T-cell (primary cell): ENCODE results near the gene GRM3. TPM values are rescaled to one million over a fixed set of nuclear protein-coding genes. Genes with fewer than 3 reads are reported as not detected.

Experiments used
- ATAC-seq, 4 experiments: fragments of 200-7000 bp in 3 of 4; fragments of 150-1000 bp in 1 of 4; cut with Tn5 transposase; replicated peaks in 1 of 4; 1 replicate in 3 of 4; 2 replicates in 1 of 4; pipeline ENCODE4 v1.10.0; 2021; ENCODE audit warnings: moderate library complexity in 3 of 4, mild to moderate bottlenecking in 2 of 4, moderate number of reproducible peaks in 1 of 4
- CTCF ChIA-PET, 2 donors: fragments of 300-600 bp; sonication (Branson Sonifier 250); formaldehyde crosslinking; loops; one replicate each; lab custom pipeline; 2022; ENCODE audit warnings: antibody characterized with exemption in 2 of 2; lab: Charles Lee
- POLR2A ChIA-PET, 2 donors: fragments of 300-600 bp; sonication (Branson Sonifier 250); formaldehyde crosslinking; loops; one replicate each; lab custom pipeline; 2022; ENCODE audit warnings: antibody characterized with exemption in 2 of 2; lab: Charles Lee
- DNase-seq, 35 experiments: peaks; one replicate each; pipeline versions ENCODE4 v3.0.0 to v3.0.0-alpha.2; 2013 to 2023
- H3K27ac ChIP-seq: one replicate; pipeline ENCODE4 v1.5.1; 2013; ENCODE audit warnings: low read length
- H3K27me3 ChIP-seq, 2 experiments: replicated peaks in 1 of 2; 1 replicate in 1 of 2; 2 replicates in 1 of 2; pipeline versions ENCODE4 v1.6.1 to v1.7.0; 2013; ENCODE audit warnings: low read length in 1 of 2, mixed read lengths in 1 of 2; ENCODE audit not compliant: control insufficient read depth in 2 of 2, insufficient read depth in 2 of 2; ENCODE audit errors: extremely low read depth in 1 of 2
- H3K36me3 ChIP-seq, 2 donors: 1 replicate in 1 of 2; 2 replicates in 1 of 2; pipeline versions ENCODE4 v1.6.1 to v1.7.0; 2013; ENCODE audit warnings: low read length in 1 of 2; ENCODE audit not compliant: control insufficient read depth in 2 of 2, insufficient read depth in 1 of 2; ENCODE audit errors: extremely low read depth in 1 of 2
- H3K4me1 ChIP-seq, 2 experiments: 1 replicate in 1 of 2; 2 replicates in 1 of 2; pipeline versions ENCODE4 v1.6.1 to v1.7.0; 2013; ENCODE audit warnings: low read length in 2 of 2, mixed read lengths in 1 of 2; ENCODE audit not compliant: insufficient read depth in 2 of 2, control insufficient read depth in 1 of 2; ENCODE audit errors: extremely low read depth in 1 of 2
- H3K4me3 ChIP-seq, 2 donors: 1 replicate in 1 of 2; 2 replicates in 1 of 2; pipeline versions ENCODE4 v1.5.1 to v1.7.0; 2013; ENCODE audit warnings: mild to moderate bottlenecking in 2 of 2, low read length in 1 of 2, moderate library complexity in 1 of 2; ENCODE audit not compliant: control insufficient read depth in 1 of 2; ENCODE audit errors: extremely low read depth in 1 of 2
- H3K9me3 ChIP-seq: 2 replicates; pipeline ENCODE4 v1.7.0; 2013
- H3K27ac Mint-ChIP-seq, 2 donors: one replicate each; pipeline ENCODE4 v1.8.0; 2020 to 2021; ENCODE audit warnings: mild to moderate bottlenecking in 2 of 2, mixed read lengths in 2 of 2
- H3K27me3 Mint-ChIP-seq, 2 donors: one replicate each; pipeline ENCODE4 v1.8.0; 2021 to 2022; ENCODE audit warnings: mixed read lengths in 2 of 2
- H3K36me3 Mint-ChIP-seq: one replicate; pipeline ENCODE4 v1.8.0; 2021; ENCODE audit warnings: mixed read lengths
- H3K4me1 Mint-ChIP-seq, 3 donors: one replicate each; pipeline ENCODE4 v1.8.0; 2020 to 2022; ENCODE audit warnings: mixed read lengths in 3 of 3, mild to moderate bottlenecking in 1 of 3
- H3K4me3 Mint-ChIP-seq, 3 donors: one replicate each; pipeline ENCODE4 v1.8.0; 2020 to 2022; ENCODE audit warnings: mild to moderate bottlenecking in 3 of 3, mixed read lengths in 3 of 3, moderate library complexity in 3 of 3
- H3K9me3 Mint-ChIP-seq, 3 donors: one replicate each; pipeline ENCODE4 v1.8.0; 2020 to 2022; ENCODE audit warnings: mixed read lengths in 3 of 3
- WGBS: methylation state at CpG from one replicate; pipeline ENCODE4 v1.1.5; 2013; ENCODE audit warnings: missing lambda C conversion rate; ENCODE audit not compliant: insufficient coverage; 5-methylcytosine and 5-hydroxymethylcytosine counted together
- total RNA-seq, 35 experiments: library from RNA in 6 of 35; stranded (reverse) in 6 of 35; fragments of 120-200 nt in 1 of 35; gene quantifications; one replicate each; pipeline versions ENCODE4 v1.2.1 to v1.2.4 and lab custom pipeline; 2013 to 2026

The GRM3 gene
- total RNA-seq, 5 donors from 2014 or later (not counting 1 experiment from before 2014, with no cell fraction given), result not detected

DNA sequence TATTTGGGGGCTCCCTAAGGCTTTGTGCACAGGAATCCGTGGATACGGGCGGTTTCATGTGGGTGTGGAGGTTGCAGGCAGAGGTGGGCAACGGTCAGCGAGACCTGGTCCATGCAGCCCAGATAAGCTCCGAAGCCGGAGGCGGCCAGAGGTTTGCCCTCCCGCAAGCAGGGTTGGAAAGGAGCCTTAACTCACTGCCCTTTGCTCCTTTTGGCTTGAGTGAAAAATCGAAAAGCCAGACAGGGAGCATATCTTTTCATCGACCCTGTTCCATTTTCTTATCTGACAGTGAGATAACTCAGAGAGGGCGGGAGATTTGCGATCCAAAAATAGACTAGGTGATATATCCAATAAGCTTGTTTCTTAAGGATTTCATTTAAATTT, 1.5 kb downstream of the GRM3 start:
- Mint-ChIP-seq H3K9me3 (no peaks in the 10 kb centered on the region), H3K27me3 (peaks cover 20 to 25% of the 10 kb centered on the region in 2 donors), H3K36me3 (no peaks in the 10 kb centered on the region), H3K4me1 (peaks cover 0 to 1% (median 0%) of the 10 kb centered on the region in 3 donors), H3K4me3 (no peak overlapping the region), H3K27ac (no peak overlapping the region)
- WGBS, result 21% methylated on average over 8 of the region's 13 CpGs
- DNase-seq (no peak), ATAC-seq (no peak)
- Histone ChIP-seq H3K4me1 (no peaks in the 10 kb centered on the region), H3K27me3 (peaks cover 0 to 17% of the 10 kb centered on the region in 2 experiments), H3K36me3 (no peaks in the 10 kb centered on the region), H3K9me3 (no peaks in the 10 kb centered on the region), H3K27ac (no peak overlapping the region), H3K4me3 (no peak overlapping the region)
- ChIA-PET CTCF (no interaction called here), POLR2A (no interaction called here)

DNA sequence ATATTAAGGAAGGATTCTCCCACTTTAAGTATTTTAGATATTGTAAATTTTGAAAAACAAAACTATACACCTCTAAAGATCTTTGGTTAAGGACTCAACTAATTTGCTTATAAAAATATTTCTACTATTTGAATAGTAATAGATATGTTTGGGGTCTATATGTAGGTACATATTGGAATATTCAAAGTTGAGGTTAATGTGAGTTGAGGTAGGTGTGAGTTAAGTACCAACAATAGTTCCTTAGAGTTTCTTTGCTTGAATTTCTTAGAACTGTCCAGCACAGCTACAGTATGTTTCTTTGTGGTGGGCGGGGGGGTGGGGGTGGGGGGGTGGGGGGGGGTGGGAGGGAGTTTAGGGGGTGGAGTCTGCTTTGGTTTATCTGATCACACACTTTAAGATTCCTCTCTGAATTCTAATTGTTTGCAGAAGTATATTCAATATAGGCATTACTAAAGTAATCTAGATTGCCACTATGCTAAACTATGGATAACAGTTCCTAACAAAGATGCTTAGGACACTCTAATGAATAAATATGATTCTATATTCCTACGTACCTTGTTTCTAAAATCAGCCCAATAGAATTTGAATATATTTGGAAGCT, 2.1 kb downstream of the GRM3 start:
- Mint-ChIP-seq H3K27ac (no peak overlapping the region), H3K4me3 (no peak overlapping the region), H3K9me3 (no peaks in the 10 kb centered on the region), H3K4me1 (peaks cover 0 to 1% (median 0%) of the 10 kb centered on the region in 3 donors), H3K36me3 (no peaks in the 10 kb centered on the region), H3K27me3 (peaks cover 20 to 25% of the 10 kb centered on the region in 2 donors)
- ATAC-seq, result no peak
- no CpG with 5 or more reads among the region's 2 CpGs for WGBS
- H3K36me3 ChIP-seq, result no peaks in the 10 kb centered on the region
- H3K27me3 ChIP-seq, result peaks cover 0 to 17% of the 10 kb centered on the region in 2 experiments
- POLR2A ChIA-PET, result no interaction called here
- CTCF ChIA-PET, result no interaction called here
- no peak overlapping the region for H3K27ac ChIP-seq
- no peaks in the 10 kb centered on the region for H3K9me3 ChIP-seq
- DNase-seq, result no peak
- H3K4me1 ChIP-seq, result no peaks in the 10 kb centered on the region
- no peak overlapping the region for H3K4me3 ChIP-seq

DNA sequence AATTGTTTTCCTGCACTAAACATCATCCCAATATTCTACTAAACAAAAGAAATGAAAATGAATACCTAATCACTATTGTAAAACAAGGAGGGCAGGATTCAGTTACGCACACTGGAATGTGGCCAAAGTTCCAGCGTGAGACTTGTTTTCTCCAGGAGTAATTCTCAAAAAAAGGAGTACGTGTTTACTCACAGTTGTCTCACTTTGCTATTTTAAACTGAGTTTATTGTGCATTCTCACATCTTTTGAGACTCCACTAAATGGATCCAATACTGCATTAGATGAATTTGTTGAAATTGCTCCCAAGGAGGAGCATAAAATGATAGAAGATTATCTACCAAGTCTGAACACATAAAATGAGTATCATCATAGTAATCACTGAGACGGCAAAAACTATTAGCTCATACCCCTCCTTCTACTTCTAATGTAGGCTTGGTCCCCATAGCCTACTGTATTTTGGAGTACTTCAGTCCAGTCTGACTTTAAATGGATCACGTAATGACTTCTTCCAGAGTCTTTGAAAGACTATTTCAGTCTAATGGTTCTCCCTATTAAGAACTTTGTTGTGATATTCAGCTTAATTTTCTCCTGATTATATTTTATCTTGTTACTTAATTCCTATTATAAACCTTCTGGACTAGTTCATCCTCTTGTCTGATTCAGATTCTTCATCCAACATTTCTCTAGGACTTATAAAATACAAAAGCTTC, 3.8 kb downstream of the GRM3 start:
- H3K36me3 Mint-ChIP-seq, result no peaks in the 10 kb centered on the region
- ChIA-PET CTCF (no interaction called here), POLR2A (no interaction called here)
- no peak for ATAC-seq
- H3K27ac Mint-ChIP-seq, result no peak overlapping the region
- Histone ChIP-seq H3K27me3 (peaks cover 0 to 17% of the 10 kb centered on the region in 2 experiments), H3K4me3 (no peak overlapping the region), H3K27ac (no peak overlapping the region), H3K36me3 (no peaks in the 10 kb centered on the region), H3K9me3 (no peaks in the 10 kb centered on the region), H3K4me1 (no peaks in the 10 kb centered on the region)
- WGBS, result 92% methylated on average over 2 of the region's 5 CpGs
- peaks cover 0 to 2% (median 1%) of the 10 kb centered on the region in 3 donors for H3K9me3 Mint-ChIP-seq
- no peak for DNase-seq
- peaks cover 0 to 1% (median 0%) of the 10 kb centered on the region in 3 donors for H3K4me1 Mint-ChIP-seq
- no peak overlapping the region for H3K4me3 Mint-ChIP-seq
- peaks cover 15 to 23% of the 10 kb centered on the region in 2 donors for H3K27me3 Mint-ChIP-seq

DNA sequence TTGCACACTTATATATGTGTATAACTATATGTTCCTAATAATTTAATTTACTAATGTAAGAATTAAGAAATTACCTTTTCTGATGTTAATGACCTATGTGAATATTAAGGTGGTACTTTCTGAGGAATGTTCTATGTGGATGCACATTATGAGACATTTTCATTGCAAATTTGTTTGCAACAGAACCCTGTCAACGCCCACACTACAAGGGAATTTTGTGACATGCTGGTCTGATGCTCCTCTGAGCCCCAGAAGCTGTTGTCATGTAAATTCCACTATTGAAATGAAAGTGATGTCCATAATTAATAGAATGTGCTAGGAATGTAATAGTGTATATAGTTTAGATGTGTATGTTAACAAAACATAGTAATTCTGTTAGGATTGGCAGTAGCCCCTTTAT, 4.5 kb downstream of the GRM3 start:
- Histone ChIP-seq H3K4me1 (no peaks in the 10 kb centered on the region), H3K27me3 (peaks cover 0 to 17% of the 10 kb centered on the region in 2 experiments), H3K36me3 (no peaks in the 10 kb centered on the region), H3K9me3 (no peaks in the 10 kb centered on the region), H3K27ac (no peak overlapping the region), H3K4me3 (no peak overlapping the region)
- no peaks in the 10 kb centered on the region for H3K36me3 Mint-ChIP-seq
- no peak overlapping the region for H3K27ac Mint-ChIP-seq
- WGBS, result no CpG with 5 or more reads among the region's 1 CpG
- peaks cover 0 to 1% (median 0%) of the 10 kb centered on the region in 3 donors for H3K4me1 Mint-ChIP-seq
- ATAC-seq, result no peak
- POLR2A ChIA-PET, result no interaction called here
- H3K4me3 Mint-ChIP-seq, result no peak overlapping the region
- CTCF ChIA-PET, result no interaction called here
- DNase-seq, result no peak
- H3K9me3 Mint-ChIP-seq, result peaks cover 0 to 4% (median 1%) of the 10 kb centered on the region in 3 donors
- H3K27me3 Mint-ChIP-seq, result peaks cover 13 to 23% of the 10 kb centered on the region in 2 donors

DNA sequence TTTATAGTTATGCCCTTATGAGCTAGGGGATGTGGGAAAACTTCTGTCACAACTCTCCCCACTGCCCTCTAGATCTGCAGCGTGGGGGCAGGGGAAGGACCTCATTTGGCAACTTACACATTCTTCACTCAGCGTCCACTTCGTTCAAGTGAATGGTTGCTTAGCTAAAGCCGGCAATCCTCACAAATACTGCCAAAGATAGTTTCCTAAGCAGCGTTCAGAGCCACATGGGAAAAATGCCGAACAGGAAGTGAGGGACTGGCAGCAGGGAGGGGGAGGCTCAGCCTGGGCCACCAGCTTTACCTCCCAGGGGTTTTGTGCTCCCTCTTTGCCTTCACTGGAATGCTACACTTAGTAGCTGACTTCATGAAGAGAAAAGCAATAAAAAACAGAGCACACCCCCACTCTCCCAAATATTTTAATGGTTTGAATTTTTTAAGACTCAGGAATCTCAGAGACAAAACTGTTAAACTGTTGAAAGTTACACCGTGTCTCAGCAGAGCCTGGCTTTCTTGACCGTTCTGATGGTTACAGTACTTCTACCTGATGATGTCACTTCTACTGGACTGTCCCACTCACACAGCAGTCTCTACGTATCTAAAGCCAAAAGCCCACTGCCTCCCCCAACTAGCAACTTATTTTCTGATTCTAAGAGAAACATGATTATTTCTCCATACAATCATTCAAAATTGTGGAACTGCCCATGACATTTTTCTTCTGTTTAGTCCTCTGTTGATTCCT, 10.4 kb downstream of the GRM3 start:
- POLR2A ChIA-PET, result no interaction called here
- H3K36me3 Mint-ChIP-seq, result no peaks in the 10 kb centered on the region
- no peaks in the 10 kb centered on the region for H3K27me3 ChIP-seq
- no peak overlapping the region for H3K27ac Mint-ChIP-seq
- no peaks in the 10 kb centered on the region for H3K36me3 ChIP-seq
- no peaks in the 10 kb centered on the region for H3K27me3 Mint-ChIP-seq
- no peak overlapping the region for H3K27ac ChIP-seq
- no peak overlapping the region for H3K4me3 Mint-ChIP-seq
- no peaks in the 10 kb centered on the region for H3K4me1 ChIP-seq
- DNase-seq (no peak), ATAC-seq (no peak)
- H3K9me3 Mint-ChIP-seq, result peaks cover 1 to 7% (median 3%) of the 10 kb centered on the region in 3 donors
- WGBS, result 74% methylated on average over 4 of the region's 9 CpGs
- H3K9me3 ChIP-seq, result no peaks in the 10 kb centered on the region
- no peaks in the 10 kb centered on the region for H3K4me1 Mint-ChIP-seq
- no peak overlapping the region for H3K4me3 ChIP-seq
- CTCF ChIA-PET, result no interaction called here

DNA sequence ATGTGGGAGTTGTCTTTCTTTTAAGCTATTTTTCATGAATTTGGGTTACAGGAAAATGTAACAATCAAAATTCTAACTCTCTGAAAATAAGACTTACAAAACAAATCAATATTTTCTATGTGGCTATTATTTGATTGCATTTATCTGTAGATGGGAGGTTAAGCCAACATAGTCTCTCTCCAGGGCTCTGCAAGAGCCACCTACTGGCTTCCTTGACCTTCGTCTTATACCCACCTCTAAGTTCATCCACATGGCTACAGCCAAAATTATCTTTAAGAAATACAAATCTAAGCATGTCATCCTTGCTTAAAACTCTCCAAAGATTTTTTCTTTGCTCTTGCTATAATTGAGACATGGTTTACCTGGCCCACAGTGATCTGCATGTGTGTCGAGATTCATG, 14.2 kb downstream of the GRM3 start:
- H3K36me3 ChIP-seq, result no peaks in the 10 kb centered on the region
- ChIA-PET CTCF (interaction anchor here in 1 of 2 donors (0.6 kb wide), 1 partner anchor 21 kb away, joined by 4 read pairs; no protein-coding TSS in a partner anchor), POLR2A (no interaction called here)
- H3K27me3 Mint-ChIP-seq, result no peaks in the 10 kb centered on the region
- H3K27me3 ChIP-seq, result no peaks in the 10 kb centered on the region
- peaks cover 0 to 3% (median 3%) of the 10 kb centered on the region in 3 donors for H3K9me3 Mint-ChIP-seq
- no peaks in the 10 kb centered on the region for H3K4me1 ChIP-seq
- ATAC-seq, result no peak
- no peaks in the 10 kb centered on the region for H3K9me3 ChIP-seq
- H3K4me1 Mint-ChIP-seq, result no peaks in the 10 kb centered on the region
- no peak overlapping the region for H3K27ac Mint-ChIP-seq
- H3K4me3 Mint-ChIP-seq, result no peak overlapping the region
- WGBS, result 40% methylated on average over 1 of the region's 2 CpGs
- DNase-seq, result no peak
- H3K4me3 ChIP-seq, result no peak overlapping the region
- H3K36me3 Mint-ChIP-seq, result no peaks in the 10 kb centered on the region
- no peak overlapping the region for H3K27ac ChIP-seq
